GM21447 (cell line): ENCODE measurements around the gene ATG16L1.

Experiments used
- ATAC-seq: cut with Tn5 transposase; IDR thresholded peaks from one replicate; pipeline ENCODE4 v1.9.1; 2021; ENCODE audit not compliant: unreplicated experiment

The ATG16L1 gene

DNA sequence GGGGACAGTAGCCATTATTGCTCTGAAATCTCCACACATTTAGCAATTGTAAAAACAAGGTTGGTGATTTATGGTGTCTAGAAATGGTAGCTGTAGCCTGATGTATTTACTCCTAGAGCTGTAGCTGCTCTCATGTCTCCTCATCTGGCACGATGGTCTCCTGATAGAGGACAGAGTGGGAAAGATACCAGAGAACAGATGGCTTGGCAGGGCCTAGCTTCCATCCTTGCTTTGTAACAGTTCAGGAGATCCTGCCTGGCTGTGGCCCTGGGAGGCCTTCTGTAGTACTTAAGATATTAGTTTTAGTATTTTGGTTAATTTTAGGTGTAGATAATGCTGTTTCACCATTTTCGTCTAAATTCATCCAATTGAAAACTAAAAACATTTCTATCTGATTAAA is 6.7 kb downstream of the ATG16L1 start:
- ATAC-seq = no peak

DNA sequence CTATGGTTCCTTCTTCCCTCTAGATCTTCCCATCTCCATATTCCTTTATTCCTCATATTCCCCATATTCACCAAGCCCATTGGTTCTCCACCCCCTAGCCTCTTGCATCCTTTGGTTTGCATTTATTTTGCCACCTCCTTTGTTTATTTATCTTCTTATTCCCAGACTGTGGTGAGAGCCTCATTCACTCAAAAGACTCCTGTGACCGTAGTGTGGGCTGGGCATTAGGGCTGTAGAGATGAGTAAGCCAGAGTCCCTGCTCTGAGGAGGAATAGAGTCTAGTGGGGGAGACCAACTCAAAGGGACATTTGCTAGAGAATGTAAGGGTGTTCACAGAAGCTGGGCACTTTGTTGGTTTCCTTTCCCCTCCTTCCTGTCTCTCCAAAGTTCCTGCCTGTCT is 8.3 kb downstream of the ATG16L1 start:
- ATAC-seq = no peak

DNA sequence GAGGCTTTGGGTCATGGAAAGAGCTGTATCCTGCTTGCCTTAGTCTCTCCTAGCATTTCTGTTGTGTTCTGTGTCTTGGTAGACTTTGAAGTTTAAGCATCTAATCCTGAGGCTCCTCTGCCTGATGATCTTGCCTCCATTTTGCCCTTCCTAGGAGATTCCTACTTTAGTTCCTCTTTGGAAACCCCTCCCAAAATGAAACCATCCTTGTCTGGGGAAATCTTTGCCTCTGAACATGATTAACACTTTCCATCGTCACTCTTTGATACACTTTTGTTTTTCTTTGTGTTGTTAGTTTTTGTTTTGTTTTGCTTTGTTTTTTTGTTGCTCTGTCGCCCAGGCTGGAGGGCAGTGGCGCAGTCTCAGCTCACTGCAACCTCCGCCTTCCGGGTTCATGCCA is 9.2 kb downstream of the ATG16L1 start:
- no peak for ATAC-seq

DNA sequence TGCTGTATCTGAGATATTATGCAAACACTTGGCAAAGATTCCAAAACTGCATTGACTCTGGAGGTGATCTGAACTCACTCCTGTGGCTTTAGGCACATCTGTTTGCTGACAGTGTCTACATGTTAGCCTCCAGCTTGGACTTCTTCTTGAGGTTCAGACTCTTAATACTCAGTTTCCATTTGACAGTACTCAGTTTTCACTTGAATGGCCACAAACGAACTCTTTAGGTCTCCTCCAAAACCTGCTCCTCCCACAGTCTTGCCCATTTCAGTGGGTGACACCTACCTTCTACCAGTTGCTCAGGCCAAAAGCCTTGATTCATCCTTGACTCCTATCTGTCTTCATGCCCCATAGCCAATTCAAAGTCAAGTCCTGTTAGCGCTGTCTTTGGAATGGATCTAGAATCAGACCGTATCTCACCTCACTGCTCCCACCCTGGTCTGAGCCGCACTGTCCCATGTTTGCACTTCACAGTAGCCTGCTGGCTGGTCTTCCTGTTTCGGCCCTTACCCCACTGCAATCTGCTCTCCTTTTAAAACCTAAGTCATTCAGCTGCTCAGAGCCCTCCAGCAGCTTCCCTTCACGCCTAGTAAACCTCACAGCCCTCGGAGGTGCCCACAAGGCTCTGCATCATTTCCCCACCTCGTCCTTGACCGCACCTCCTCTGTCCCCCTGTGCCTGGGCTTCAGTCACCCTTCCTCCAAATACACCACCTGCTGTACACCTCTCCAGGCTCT is 10.5 kb downstream of the ATG16L1 start:
- ATAC-seq = peak; percentile 68

DNA sequence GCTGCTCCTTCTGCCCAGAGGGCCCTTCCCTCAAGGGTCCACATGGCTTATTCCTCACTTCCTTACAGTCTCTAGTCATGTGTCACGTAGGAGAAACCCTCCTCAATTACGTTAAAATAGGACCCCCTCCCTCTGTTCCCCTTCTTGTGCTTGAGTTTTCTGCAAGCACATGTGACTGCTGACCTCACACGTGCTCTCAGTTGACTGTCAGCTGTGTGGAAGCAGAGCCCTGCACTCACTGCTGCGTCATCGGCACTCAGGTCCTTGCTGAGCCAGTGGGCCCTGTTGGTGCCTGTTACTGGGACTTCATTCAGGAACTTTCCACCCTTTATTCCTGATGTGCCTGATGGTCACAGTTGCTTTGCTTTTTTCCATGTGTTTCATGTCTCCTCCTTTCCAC is 11.1 kb downstream of the ATG16L1 start:
- no peak for ATAC-seq

DNA sequence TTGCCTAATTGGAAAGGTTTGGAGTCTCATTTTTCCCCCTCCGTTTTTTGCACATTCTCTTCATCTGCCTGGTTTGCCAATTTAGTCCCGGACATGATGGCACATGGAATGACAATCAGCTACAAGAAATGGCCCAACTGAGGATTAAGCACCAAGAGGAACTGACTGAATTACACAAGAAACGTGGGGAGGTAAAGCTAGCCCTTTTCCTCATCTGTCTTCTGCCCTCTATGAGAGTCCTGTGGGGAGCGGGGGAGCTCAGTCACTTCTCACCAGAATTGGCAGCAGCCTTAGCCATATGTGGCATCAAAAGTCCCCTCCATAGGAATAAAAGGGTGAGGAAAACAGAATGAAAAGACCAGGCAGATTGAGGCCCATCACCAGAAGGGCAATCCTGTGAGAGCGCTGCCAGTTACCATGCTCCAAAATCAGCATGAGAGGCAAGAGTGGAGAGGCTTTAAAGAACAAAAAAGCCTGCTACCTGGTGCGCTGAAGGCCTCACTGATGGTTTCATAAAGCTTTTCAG is 11.6 kb downstream of the ATG16L1 start:
- ATAC-seq = no peak

DNA sequence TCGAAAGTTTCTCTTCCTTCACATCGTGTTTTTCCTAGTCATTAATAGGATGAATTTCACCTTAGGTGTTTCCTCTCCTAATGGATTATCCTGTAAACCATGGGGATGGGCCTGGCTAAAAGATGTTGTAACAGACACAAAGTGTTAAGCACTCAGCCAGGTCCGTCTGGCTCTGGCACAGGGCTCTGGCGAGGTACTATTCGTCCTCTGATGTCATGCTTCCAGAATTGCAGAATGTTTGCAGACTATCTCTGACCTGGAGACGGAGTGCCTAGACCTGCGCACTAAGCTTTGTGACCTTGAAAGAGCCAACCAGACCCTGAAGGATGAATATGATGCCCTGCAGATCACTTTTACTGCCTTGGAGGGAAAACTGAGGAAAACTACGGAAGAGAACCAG is 13.2 kb downstream of the ATG16L1 start:
- no peak for ATAC-seq

DNA sequence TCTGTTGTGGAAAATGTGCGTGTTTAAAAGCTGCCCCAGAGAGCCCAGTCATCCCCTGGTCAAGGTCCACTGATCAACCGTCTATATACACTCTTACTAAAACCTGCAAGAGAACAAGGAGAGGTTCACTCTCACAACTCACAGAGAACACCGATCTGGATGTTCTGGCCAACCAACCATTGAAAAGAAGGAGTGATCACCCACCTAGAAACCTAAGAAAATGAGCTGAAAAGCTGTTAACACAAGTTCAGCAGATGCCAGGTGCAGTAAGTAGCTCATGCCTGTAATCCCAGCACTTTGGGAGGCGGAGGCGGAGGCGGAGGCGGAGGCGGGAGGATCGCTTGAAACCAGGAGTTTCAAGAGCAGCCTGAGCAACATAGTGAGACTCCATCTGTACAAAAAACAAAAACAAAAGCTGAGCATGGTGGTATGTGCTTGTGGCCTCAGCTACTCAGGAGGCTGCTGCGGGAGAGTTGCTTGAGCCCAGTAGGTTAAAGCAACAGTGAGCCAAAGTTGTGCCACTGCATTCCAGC is 14.5 kb downstream of the ATG16L1 start:
- ATAC-seq = no peak

DNA sequence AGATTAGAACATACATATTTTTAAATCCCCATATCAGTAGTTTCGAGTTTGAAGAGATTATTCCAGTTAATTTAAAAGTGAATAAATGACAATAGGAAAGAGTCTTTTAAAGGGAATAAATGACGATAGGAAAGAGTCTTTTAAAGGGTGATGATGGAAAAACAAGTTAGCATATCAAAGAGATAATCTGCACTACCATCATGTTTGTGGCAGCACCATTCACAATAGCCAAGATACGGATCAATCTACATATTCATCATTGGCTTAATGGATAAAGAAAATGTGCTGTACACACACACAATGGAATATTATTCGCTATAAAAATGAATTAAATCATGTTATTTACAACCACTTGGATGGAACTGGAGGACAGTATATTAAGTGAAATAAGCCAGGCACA is 15.0 kb downstream of the ATG16L1 start:
- no peak for ATAC-seq

DNA sequence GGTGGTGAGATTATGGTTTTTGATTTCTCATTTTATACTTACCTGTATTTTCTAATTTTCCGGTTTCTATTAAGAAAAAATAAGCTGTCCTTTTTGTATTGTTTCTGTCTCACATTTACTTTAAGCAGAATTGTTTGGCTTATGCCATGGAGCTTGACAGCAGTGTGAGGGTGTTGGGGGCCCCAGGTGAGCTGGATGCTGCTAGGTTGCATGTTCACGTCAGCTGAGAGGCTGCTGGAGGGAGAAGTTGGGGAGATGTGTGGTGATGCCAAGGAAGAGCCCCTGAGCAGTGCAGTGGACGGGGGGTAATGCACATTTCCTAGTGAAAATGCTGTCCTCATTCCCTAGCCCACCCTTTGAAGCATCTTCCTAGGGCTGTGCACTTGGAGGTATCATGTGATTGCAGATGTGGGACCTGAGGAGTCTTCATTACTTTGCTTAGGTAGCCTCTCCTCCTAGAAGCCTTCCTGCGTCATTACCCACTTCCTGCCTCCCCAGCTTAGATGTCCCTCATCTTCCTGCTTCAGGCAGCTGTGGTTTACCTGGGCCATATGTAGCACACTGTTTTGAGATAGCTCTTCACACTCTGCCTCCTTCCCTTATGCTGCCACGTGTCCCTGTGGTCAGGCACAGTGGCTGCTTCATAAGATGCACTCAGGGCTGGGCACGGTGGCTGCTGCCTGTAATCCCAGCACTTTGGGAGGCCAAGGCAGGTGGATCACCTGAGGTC is 16.2 kb downstream of the ATG16L1 start:
- ATAC-seq = peak; percentile 88

DNA sequence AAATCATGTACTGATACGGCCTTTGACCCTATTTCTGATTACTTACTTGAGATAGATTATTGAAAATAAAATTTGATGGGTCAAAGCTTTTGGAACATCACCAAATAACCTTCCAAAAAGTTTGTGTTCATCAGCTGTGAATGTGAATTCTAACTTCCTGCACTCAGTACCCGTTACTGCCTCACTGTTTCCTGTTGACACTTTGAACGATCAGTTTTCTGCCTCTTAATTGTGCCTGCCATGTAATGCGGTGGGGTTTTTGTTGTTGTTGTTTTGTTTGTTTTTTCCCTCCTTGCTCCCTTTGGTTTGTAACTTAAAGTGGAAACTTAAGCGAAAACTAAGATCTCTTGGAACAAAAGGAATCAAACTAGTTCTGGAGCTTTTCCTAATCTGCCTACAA is 18.9 kb downstream of the ATG16L1 start:
- no peak for ATAC-seq

DNA sequence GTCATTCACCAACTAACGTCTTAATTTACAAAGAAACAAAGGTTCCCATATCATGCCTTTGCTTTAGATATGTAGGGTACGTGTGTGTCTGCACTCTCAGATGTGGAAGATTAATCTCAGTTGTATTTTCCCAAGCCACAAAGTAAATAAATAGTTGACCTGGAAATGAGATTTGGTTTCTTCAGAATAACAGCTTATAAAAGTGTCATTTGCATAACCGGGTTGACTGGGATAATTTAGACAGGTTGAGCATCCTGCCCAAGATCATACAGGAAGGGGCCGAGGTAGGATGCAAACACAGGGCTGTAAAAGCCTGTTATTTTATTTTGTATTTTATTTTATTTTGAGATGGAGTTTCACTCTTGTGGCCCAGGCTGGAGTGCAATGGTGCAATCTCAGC is 19.5 kb downstream of the ATG16L1 start:
- ATAC-seq = no peak

DNA sequence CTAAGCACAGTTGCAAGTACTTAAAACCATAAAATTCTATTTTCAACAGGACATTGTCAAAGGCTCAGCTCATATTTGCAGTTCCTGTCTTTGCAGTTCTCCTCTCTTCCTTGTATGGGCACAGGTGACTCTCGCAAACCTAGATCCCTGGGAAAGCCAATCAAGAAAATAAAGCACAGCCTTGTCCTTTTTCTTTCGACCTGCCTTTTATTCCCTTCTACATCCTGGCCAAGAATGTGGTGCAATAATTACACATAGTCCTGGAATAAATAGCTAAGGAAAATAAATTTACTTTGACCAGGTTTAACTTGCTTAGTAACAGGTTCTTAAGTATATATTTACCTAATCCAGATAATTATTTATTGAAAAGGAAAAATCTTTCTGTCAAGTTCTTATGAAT is 20.2 kb downstream of the ATG16L1 start:
- ATAC-seq = no peak

DNA sequence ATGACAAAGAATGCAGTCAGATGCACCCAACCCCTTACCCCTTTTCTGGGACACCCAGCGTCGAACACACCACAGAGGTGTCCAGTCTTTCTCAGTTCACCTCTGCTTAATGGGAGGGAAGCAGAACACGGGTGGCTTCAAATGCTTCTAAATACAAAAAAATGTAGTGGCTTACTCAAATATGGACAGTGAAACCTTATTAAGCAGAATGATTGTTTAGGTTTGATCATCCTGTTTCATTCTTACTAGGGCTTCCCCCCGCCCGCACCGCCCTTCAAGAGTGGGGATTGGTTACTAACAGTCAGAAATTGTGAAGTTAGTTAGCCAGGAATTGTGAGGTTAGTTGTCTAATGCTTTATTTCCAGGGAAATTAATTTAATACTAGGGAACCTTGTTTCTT is 21.6 kb downstream of the ATG16L1 start:
- ATAC-seq = no peak

DNA sequence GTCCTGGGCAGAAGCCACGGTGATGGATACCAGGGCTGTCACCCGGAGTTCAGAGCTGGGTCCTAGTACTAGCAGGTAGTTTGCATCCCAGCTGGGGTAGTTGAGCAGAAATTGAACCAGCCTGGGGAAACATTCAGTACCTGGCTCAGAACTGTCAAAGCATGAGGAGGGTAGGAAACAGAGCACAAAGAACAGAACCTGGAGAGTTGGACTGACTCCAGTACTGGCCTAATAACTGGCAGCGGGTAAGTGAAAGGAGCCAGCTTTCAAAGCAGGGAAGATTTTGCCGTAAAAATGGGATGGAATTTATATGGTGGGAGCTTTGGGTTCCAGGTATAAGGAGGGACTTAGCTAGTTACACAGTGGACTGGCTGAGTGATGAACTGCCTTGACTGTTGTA is 23.8 kb downstream of the ATG16L1 start:
- ATAC-seq = no peak

DNA sequence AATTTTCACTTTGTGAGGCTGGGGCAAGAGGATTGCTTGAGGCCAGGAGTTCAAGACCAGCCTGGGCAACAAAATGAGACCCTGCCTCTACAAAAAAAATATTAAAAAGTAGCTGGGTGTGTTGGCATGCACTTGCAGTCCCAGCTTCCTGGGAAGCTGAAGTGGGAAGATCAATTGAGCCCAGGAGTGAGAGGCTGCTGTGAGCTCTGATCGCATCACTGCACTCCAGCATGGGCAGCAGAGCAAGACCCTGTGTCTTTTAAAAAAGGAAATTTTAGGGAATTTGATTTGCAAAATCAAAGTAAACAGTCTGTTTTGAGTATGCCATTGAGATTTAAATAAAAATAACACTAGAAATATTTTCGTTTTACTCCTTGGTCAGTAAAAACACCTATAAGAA is 27.4 kb downstream of the ATG16L1 start:
- ATAC-seq = no peak

DNA sequence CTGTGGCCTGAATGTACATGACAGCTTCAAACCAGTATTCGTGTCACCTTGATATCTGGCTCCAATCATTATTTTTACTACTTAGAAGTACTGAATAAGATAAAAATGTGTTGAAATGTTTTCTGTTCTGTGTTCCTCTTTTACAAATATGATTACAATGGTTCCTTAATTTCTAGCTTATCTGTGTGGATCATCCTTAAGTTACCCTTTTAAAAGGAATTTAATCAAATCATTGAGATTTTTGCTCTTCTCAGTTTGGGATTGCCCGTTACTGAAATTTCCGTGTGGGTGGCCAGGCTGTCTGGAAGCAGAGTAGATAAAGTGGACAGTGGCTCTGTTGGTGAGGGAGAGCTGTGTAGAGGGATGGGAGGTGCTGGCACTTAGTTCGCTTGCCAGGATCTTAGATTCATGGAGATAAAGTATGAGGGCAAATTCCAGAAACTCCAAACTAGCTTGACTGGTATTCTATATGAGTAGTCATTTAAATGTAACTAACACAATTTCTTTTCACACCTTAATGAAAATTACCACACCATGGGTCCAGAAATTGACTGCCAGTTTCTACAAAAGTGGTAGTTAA is 28.7 kb downstream of the ATG16L1 start:
- no peak for ATAC-seq

DNA sequence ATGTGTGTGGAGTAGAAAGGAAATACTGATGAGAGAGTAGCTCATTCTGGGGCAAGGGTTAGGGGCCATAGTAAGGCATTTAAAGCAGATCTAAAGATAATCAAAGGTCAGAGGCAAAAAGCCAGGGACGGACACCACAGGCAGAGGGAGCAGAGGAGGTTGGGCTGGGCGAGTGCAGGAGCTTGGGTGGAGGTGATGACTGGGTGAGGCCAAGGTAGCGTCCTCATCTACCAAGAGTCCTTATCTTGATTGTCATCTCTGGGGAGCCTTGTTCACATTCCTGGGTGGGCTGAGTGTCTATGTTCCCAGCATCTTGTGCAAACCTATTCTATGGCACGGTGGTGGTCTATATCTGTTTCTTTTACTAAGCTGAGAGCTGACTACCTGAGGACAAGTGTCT is 30.1 kb downstream of the ATG16L1 start:
- ATAC-seq = no peak

DNA sequence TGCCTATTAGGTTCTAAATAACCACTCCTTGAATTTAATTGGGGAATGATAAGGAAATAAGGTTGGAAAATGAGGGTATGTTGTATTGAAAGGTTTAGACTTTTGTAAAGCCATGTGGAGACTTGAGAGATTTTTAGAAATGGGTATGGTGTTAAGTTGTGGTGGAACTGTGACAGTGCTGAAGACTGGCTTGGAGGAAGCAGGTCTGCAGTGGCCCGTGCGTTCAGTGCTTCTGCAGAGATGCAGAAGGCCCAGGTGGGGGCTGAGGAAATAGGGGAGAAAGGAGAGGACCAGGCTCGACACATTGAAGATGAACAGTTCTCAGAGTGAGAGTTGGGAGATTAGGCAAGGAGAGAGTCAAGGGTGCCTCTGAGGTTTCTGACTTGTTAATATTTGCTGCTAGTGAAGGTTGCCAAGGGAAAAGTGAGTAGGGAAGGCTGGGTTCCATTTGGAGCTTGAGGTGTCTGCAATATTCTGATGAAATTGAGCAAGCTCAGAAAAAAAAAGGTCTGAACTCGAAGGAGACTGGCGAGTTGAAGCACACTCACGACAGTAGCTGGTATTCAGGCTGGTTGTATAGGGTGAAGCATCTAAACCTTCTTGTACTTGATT is 30.6 kb downstream of the ATG16L1 start:
- ATAC-seq = no peak

DNA sequence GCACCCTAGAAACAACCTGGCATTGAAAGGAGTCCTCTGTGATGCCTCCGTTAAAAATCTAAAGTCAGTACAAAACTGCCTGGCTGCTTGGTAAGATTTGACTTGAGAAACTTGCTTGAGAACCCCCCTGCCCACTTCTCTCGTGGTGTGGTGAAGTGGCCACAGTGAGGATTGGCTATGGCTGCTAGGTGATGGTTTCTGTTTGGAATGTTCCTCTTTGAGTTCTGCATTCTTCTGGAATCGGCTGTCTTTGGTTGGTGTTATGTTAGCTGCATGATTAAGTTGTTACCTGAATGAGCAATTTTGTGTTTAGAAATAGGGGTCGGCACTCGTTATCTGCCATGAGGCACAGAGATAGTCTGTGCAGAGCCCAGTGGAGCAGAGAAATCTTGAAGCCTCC is 34.4 kb downstream of the ATG16L1 start:
- no peak for ATAC-seq

DNA sequence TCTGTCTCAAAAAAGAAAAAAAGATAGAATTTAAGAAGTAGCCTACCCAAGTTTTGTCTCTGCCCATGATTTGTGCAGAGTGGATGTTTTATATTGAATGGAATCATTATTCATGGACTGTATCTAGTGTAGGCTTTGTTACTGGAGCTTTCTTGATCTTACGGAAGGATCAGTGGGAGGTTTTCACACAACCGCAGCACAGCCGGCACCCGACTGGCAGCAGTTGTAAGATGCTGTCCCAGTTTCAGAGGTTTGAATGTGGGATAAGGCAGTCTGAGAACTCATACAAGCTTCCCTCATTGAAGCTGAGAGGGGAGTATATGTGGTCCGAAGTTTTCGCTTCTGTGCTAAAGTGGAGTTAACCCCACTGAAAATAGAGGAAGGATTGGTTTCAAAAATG is 36.4 kb downstream of the ATG16L1 start:
- no peak for ATAC-seq

DNA sequence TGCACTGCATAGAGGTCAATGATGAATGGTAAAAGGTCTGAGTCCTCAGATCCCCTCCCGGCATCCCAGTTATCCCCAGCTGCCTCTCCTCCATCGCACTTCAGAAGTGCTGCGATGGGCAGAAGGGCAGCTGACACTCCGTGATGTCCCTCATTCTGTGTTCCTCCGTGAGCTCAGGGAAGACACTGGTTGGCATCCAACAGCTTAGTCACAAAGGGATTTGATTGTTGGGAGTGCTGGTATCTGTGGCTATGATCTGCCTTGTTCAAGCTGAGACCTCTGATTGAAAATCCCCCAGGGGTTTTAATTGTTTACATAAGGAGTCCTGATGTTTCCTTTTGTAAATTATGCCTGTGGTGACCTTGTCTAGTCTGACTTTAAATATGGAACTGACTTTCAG is 37.2 kb downstream of the ATG16L1 start:
- ATAC-seq = no peak
